K562 (cell line): ENCODE measurements around the gene SLC26A11.

Experiments
- BACH1 ChIP-seq: fragments of 200-800 bp; sonication (Bioruptor generic); IDR thresholded peaks from 2 replicates; pipeline ENCODE4 v1.6.1; 2016; ENCODE audit warnings: missing genetic modification characterization, missing compliant biosample characterization
- EZH2 ChIP-seq: IDR thresholded peaks from 2 replicates; pipeline ENCODE4 v1.6.1; 2012; ENCODE audit warnings: low read depth, mild to moderate bottlenecking, inconsistent platforms, low read length, borderline replicate concordance
- JUND ChIP-seq, 2 experiments: IDR thresholded peaks; 2 replicates in 1 of 2; 3 replicates in 1 of 2; pipeline ENCODE4 v1.6.1; 2011; ENCODE audit warnings: borderline replicate concordance in 2 of 2, low read depth in 2 of 2, low read length in 2 of 2, improper control_type of control experiment in 1 of 2, missing biosample characterization in 1 of 2, missing genetic modification characterization in 1 of 2, missing genetic modification reagents in 1 of 2
- TCF7L2 ChIP-seq: fragments of 150-350 bp; IDR thresholded peaks from 2 replicates; pipeline ENCODE4 v1.6.1; 2016; ENCODE audit warnings: low read depth, mild to moderate bottlenecking, low read length, moderate library complexity
- TCFL5 ChIP-seq: fragments of 250-450 bp; sonication (Bioruptor Pico); conservative IDR thresholded peaks from 2 replicates; pipeline ENCODE4 v1.6.1; 2021; ENCODE audit warnings: mild to moderate bottlenecking, moderate library complexity, matching md5 sums

DNA sequence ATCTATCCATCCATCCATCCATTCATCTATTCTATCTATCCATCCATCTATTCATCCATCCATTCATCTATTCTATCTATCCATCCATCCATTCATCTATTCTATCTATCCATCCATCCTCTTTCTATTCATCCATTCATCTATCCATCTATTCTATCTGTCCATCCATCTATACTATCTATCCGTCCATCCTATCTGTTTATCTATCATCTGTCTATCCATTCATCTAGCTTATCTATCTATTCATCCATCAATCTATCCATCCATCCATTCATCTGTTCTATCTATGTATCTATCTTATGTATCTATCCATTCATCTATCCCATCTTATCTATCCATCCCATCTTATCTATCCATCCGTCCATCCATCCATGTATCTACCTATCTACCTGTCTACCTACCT is 49.2 kb downstream of the SLC26A11 start:
- TF ChIP-seq BACH1 (no peak), TCF7L2 (no peak), JUND (IDR thresholded peaks at IDR 0.05; ENCODE audit: borderline replicate concordance, low read depth, low read length) (no peak), JUND (tag; IDR thresholded peaks at IDR 0.05; ENCODE audit: borderline replicate concordance, low read depth, low read length) (no peak), EZH2 (no peak), TCFL5 (no peak)
